K562 (cell line): ENCODE results near the gene BRCC3. TPM values are rescaled to one million over a fixed set of nuclear protein-coding genes. Genes with fewer than 3 reads are reported as not detected.

ENCODE experiments used
- ATF6 ChIP-seq: sonication (generic); formaldehyde crosslinking; IDR thresholded peaks from 2 replicates; pipeline ENCODE4 v1.4.0; 2020; ENCODE audit warnings: mild to moderate bottlenecking, missing genetic modification reagents
- C11orf30 ChIP-seq: fragments of 450-650 bp; IDR thresholded peaks from 2 replicates; pipeline ENCODE4 v1.6.1; 2016; ENCODE audit warnings: low read depth, mild to moderate bottlenecking
- CBFA2T3 ChIP-seq: fragments of 450-650 bp; IDR thresholded peaks from 2 replicates; pipeline ENCODE4 v1.6.1; 2017
- ETV6 ChIP-seq, 3 experiments: fragments of 150-350 bp in 1 of 3; sonication (generic) in 1 of 3; formaldehyde crosslinking in 1 of 3; IDR thresholded peaks; 2 replicates each; pipeline versions ENCODE4 v1.6.1 to v1.8.0; 2014 to 2022; ENCODE audit warnings: borderline replicate concordance in 2 of 3, low read depth in 2 of 3, antibody characterized with exemption in 1 of 3, low read length in 1 of 3, mild to moderate bottlenecking in 1 of 3, missing genetic modification reagents in 1 of 3
- FIP1L1 ChIP-seq: fragments of 200-400 bp; formaldehyde crosslinking; IDR thresholded peaks from 2 replicates; pipeline ENCODE4 v1.6.1; 2018; ENCODE audit warnings: mild to moderate bottlenecking, low read depth, low read length; ENCODE audit not compliant: poor library complexity, severe bottlenecking
- GMEB1 ChIP-seq: fragments of 250-450 bp; sonication (Bioruptor Pico); IDR thresholded peaks from 2 replicates; pipeline ENCODE4 v1.4.0; 2020; ENCODE audit warnings: mild to moderate bottlenecking
- HNRNPL ChIP-seq: fragments of 200-400 bp; formaldehyde crosslinking; IDR thresholded peaks from 2 replicates; pipeline ENCODE4 v1.6.1; 2017; ENCODE audit warnings: low read depth, mild to moderate bottlenecking, low read length
- KLF1 ChIP-seq: fragments of 450-650 bp; IDR thresholded peaks from 2 replicates; pipeline ENCODE4 v1.6.1; 2016; ENCODE audit warnings: missing genetic modification characterization, missing compliant biosample characterization
- NFATC3 ChIP-seq: fragments of 450-650 bp; IDR thresholded peaks from 2 replicates; pipeline ENCODE4 v1.6.1; 2017; ENCODE audit warnings: mild to moderate bottlenecking
- PRDM10 ChIP-seq: fragments of 450-650 bp; IDR thresholded peaks from 2 replicates; pipeline ENCODE4 v1.6.1; 2018; ENCODE audit not compliant: partially characterized antibody
- PRMT5 ChIP-seq: sonication (generic); formaldehyde crosslinking; IDR thresholded peaks from 2 replicates; pipeline ENCODE4 v1.5.0; 2020; ENCODE audit warnings: missing genetic modification reagents
- RBFOX2 ChIP-seq: fragments of 200-400 bp; formaldehyde crosslinking; IDR thresholded peaks from 2 replicates; pipeline ENCODE4 v1.6.1; 2017; ENCODE audit warnings: low read depth, mild to moderate bottlenecking, low read length, moderate library complexity
- SMARCC2 ChIP-seq: fragments of 450-650 bp; IDR thresholded peaks from 2 replicates; pipeline ENCODE4 v1.6.1; 2017; ENCODE audit warnings: antibody characterized with exemption, moderate library complexity, mild to moderate bottlenecking, low read depth
- SRSF9 ChIP-seq: fragments of 200-400 bp; formaldehyde crosslinking; IDR thresholded peaks from 2 replicates; pipeline ENCODE4 v1.6.1; 2017; ENCODE audit warnings: low read depth, low read length, borderline replicate concordance
- U2AF2 ChIP-seq: fragments of 200-400 bp; formaldehyde crosslinking; optimal IDR thresholded peaks from 2 replicates; pipeline ENCODE3; 2017; ENCODE audit warnings: low read depth, mild to moderate bottlenecking, low read length
- VEZF1 ChIP-seq: fragments of 200-800 bp; sonication (Bioruptor generic); IDR thresholded peaks from 2 replicates; pipeline ENCODE4 v1.6.1; 2017; ENCODE audit warnings: missing genetic modification characterization, missing compliant biosample characterization
- XRCC3 ChIP-seq: fragments of 450-650 bp; IDR thresholded peaks from 2 replicates; pipeline ENCODE4 v1.6.1; 2017; ENCODE audit warnings: mild to moderate bottlenecking, moderate library complexity
- YBX1 ChIP-seq: fragments of 450-650 bp; IDR thresholded peaks from 2 replicates; pipeline ENCODE4 v1.7.1; 2016; ENCODE audit warnings: mild to moderate bottlenecking
- ZZZ3 ChIP-seq: fragments of 450-650 bp; IDR thresholded peaks from 2 replicates; pipeline ENCODE4 v1.6.1; 2016; ENCODE audit warnings: antibody characterized with exemption, mild to moderate bottlenecking, moderate library complexity
- polyA plus RNA-seq, 8 experiments: library from polyadenylated mRNA; depleted of rRNA in 4 of 8; stranded (reverse) in 5 of 8; unstranded in 3 of 8; fragments of >200 nt; fragmentation: Nextera tagmentation in 2 of 8; fragmentation: Illumina TruSeq in 1 of 8; extraction: Ambion mirVana in 2 of 8; extraction: Trizol in 1 of 8; gene quantifications; 2 replicates each; pipeline versions ENCODE4 v1.2.1 to v1.2.3, GENCODE V29; 2011 to 2014; ENCODE audit warnings: inconsistent platforms in 1 of 8, missing spikeins in 1 of 8
- total RNA-seq, 7 experiments: library from RNA; depleted of rRNA in 6 of 7; stranded (reverse); fragments of >200 nt in 6 of 7; fragmentation: Illumina TruSeq in 2 of 7; extraction: Trizol in 2 of 7; gene quantifications; 2 replicates each; pipeline versions ENCODE4 v1.2.1 to v1.2.3, GENCODE V29; 2011 to 2021; ENCODE audit warnings: low replicate concordance in 1 of 7

Gene BRCC3
- total and polyA plus RNA-seq, 9 of the 15 experiments (the other 6 are each of a cell fraction or from before 2014, with no cell fraction given), result 9.6 to 44.8 (median 26.7) TPM

- TF ChIP-seq GMEB1 (CRISPR knock-in tag) (peak; percentile 79), PRDM10 (peak; percentile 86), SMARCC2 (no peak), ETV6 (IDR thresholded peaks at IDR 0.05; ENCODE audit: borderline replicate concordance in 1 of 2, low read depth in 2 of 2, low read length in 1 of 2) (no peak), ETV6 (CRISPR knock-in tag; IDR thresholded peaks at IDR 0.05; ENCODE audit: borderline replicate concordance) (no peak), FIP1L1 (peak; percentile 62), VEZF1 (CRISPR knock-in tag) (peak; percentile 97), RBFOX2 (peak; percentile 97), SRSF9 (no peak), XRCC3 (no peak), U2AF2 (no peak), NFATC3 (no peak), KLF1 (tag) (peak; percentile 67; the same call in 1 of the 2 replicates), C11orf30 (peak; percentile 64), CBFA2T3 (0 out of 2 replicates have a peak, but pooled peaks have one; percentile 11), HNRNPL (no peak), ZZZ3 (no peak), PRMT5 (CRISPR knock-in tag) (no peak), ATF6 (CRISPR knock-in tag) (no peak), YBX1 (no peak)
Observed at GRCh38 chrX:155026727-155027508, 44.4 kb upstream of the BRCC3 start, which contains the start of gene FUNDC2 (continued).
